A549 (cell line): ENCODE results near the gene MBOAT2. TPM values are rescaled to one million over a fixed set of nuclear protein-coding genes. Genes with fewer than 3 reads are reported as not detected.
A peak's percentile ranks its signal among the peaks of the same experiment; 100 is the strongest.
"Not testable (repeated sequence)": the region's sequence is repeated elsewhere in the genome, so short reads cannot be mapped to it uniquely, and the experiment has no call there.

Source experiments
- ATAC-seq, 2 experiments: fragments of 200-7000 bp in 1 of 2; fragments of >200 bp in 1 of 2; cut with Nextera tagmentation in 1 of 2; cut with Tn5 transposase in 1 of 2; 3 replicates each; pipeline versions ENCODE4 v1.8.0 to v1.9.1; 2018 to 2020; ENCODE audit warnings: mild to moderate bottlenecking in 1 of 2, moderate library complexity in 1 of 2
- CTCF ChIA-PET: fragments of 300-600 bp; sonication (Branson Sonifier 250); formaldehyde crosslinking; extraction: SDS; loops from one replicate; lab custom pipeline; 2021; ENCODE audit warnings: antibody characterized with exemption, inconsistent platforms; lab: Yijun Ruan, JAX
- POLR2A ChIA-PET: fragments of 350-600 bp; formaldehyde crosslinking; extraction: SDS; loops from one replicate; lab custom pipeline; 2021; ENCODE audit warnings: antibody characterized with exemption, inconsistent platforms; lab: Yijun Ruan, JAX
- DNase-seq, 2 experiments: peaks; one replicate each; pipeline versions ENCODE4 v3.0.0 to v3.0.0-alpha.2; 2011 to 2016; ENCODE audit warnings: low read depth in 1 of 2, low spot score in 1 of 2
- FAIRE-seq: peaks from 2 replicates; lab custom pipeline; 2011; peaks lifted over from hg19 to GRCh38; lab: Jason Lieb, UNC
- H3K27ac ChIP-seq, 2 experiments: fragments of >200 bp; sonication (Bioruptor Twin); formaldehyde crosslinking; 3 replicates each; pipeline ENCODE4 v1.5.1; 2016 to 2017
- H3K4me1 ChIP-seq: fragments of >200 bp; sonication (Bioruptor Twin); formaldehyde crosslinking; 3 replicates; pipeline ENCODE4 v1.6.1; 2016
- H3K4me2 ChIP-seq: fragments of >200 bp; sonication (Bioruptor Twin); formaldehyde crosslinking; 3 replicates; pipeline ENCODE4 v1.6.1; 2016
- H3K4me3 ChIP-seq: fragments of >200 bp; sonication (Bioruptor Twin); formaldehyde crosslinking; 3 replicates; pipeline ENCODE4 v1.5.1; 2016
- H3K9me3 ChIP-seq: fragments of >200 bp; sonication (Bioruptor Twin); formaldehyde crosslinking; 3 replicates; pipeline ENCODE4 v1.6.1; 2016
- CBX8 ChIP-seq: fragments of 200-600 bp; sonication (generic); IDR thresholded peaks from 2 replicates; pipeline ENCODE4 v1.6.1; 2016
- CHD2 ChIP-seq: fragments of 150-350 bp; IDR thresholded peaks from 2 replicates; pipeline ENCODE4 v1.6.1; 2014; ENCODE audit warnings: low read length; ENCODE audit not compliant: partially characterized antibody
- FOSL2 ChIP-seq, 2 experiments: fragments of 450-650 bp in 1 of 2; fragments of >200 bp in 1 of 2; sonication (Bioruptor Twin) in 1 of 2; formaldehyde crosslinking; IDR thresholded peaks; 2 replicates each; pipeline versions ENCODE4 v1.5.0 to v1.6.1; 2016 to 2020; ENCODE audit warnings: mild to moderate bottlenecking in 1 of 2, moderate library complexity in 1 of 2
- FOXS1 ChIP-seq: fragments of 250-450 bp; sonication (Bioruptor Pico); IDR thresholded peaks from 2 replicates; pipeline ENCODE4 v1.5.0; 2020; ENCODE audit warnings: mild to moderate bottlenecking, moderate library complexity
- GATA3 ChIP-seq: IDR thresholded peaks from 2 replicates; pipeline ENCODE4 v1.6.1; 2012; ENCODE audit warnings: borderline replicate concordance
- HDAC2 ChIP-seq: fragments of 200-600 bp; sonication (generic); IDR thresholded peaks from 2 replicates; pipeline ENCODE4 v1.6.1; 2016
- HOXA7 ChIP-seq: fragments of 250-450 bp; sonication (Bioruptor Pico); IDR thresholded peaks from 2 replicates; pipeline ENCODE4 v1.5.0; 2020; ENCODE audit warnings: mild to moderate bottlenecking, moderate library complexity
- HOXB13 ChIP-seq: fragments of 250-450 bp; sonication (Bioruptor Pico); IDR thresholded peaks from 2 replicates; pipeline ENCODE4 v1.5.0; 2020; ENCODE audit warnings: low read depth, mild to moderate bottlenecking, moderate library complexity
- HOXB5 ChIP-seq: fragments of 250-450 bp; sonication (Bioruptor Pico); IDR thresholded peaks from 2 replicates; pipeline ENCODE4 v1.5.0; 2020; ENCODE audit warnings: mild to moderate bottlenecking, moderate library complexity
- JUN ChIP-seq, 2 experiments: fragments of >200 bp; sonication (Bioruptor Twin); formaldehyde crosslinking; IDR thresholded peaks; 2 replicates in 1 of 2; 3 replicates in 1 of 2; pipeline ENCODE4 v1.6.1; 2016 to 2017
- JUNB ChIP-seq: fragments of >200 bp; sonication (Bioruptor Twin); formaldehyde crosslinking; IDR thresholded peaks from 2 replicates; pipeline ENCODE4 v1.6.1; 2016
- KDM5A ChIP-seq: fragments of 200-600 bp; sonication (generic); IDR thresholded peaks from 2 replicates; pipeline ENCODE4 v1.6.1; 2016; ENCODE audit warnings: antibody characterized with exemption, mild to moderate bottlenecking
- MAFK ChIP-seq: fragments of 450-650 bp; IDR thresholded peaks from 2 replicates; pipeline ENCODE4 v1.6.1; 2014; ENCODE audit not compliant: partially characterized antibody
- MYC ChIP-seq: IDR thresholded peaks from 2 replicates; pipeline ENCODE4 v1.6.1; 2012; ENCODE audit warnings: mild to moderate bottlenecking, inconsistent platforms, low read length, improper control_type of control experiment, borderline replicate concordance
- NR3C1 ChIP-seq: fragments of >200 bp; sonication (Bioruptor Twin); formaldehyde crosslinking; IDR thresholded peaks from 3 replicates; pipeline ENCODE4 v1.6.1; 2017
- POLR2A ChIP-seq: IDR thresholded peaks from 2 replicates; pipeline ENCODE4 v1.6.1; 2012; ENCODE audit warnings: mild to moderate bottlenecking, low read length
- RAD21 ChIP-seq, 2 experiments: fragments of >200 bp in 1 of 2; sonication (Bioruptor Twin) in 1 of 2; formaldehyde crosslinking in 1 of 2; IDR thresholded peaks in 1 of 2; conservative IDR thresholded peaks in 1 of 2; 2 replicates in 1 of 2; 3 replicates in 1 of 2; pipeline ENCODE4 v1.6.1; 2012 to 2018; ENCODE audit warnings: inconsistent platforms in 1 of 2
- RARB ChIP-seq: fragments of 250-450 bp; sonication (Bioruptor Pico); IDR thresholded peaks from 2 replicates; pipeline ENCODE4 v1.8.0; 2021; ENCODE audit warnings: mild to moderate bottlenecking, moderate library complexity
- RCOR1 ChIP-seq: fragments of 150-350 bp; IDR thresholded peaks from 2 replicates; pipeline ENCODE4 v1.6.1; 2014; ENCODE audit warnings: antibody characterized with exemption, low read length, low read depth
- RFX5 ChIP-seq: fragments of 450-650 bp; IDR thresholded peaks from 2 replicates; pipeline ENCODE4 v1.7.1; 2014; ENCODE audit warnings: antibody characterized with exemption, mild to moderate bottlenecking, moderate library complexity
- RNF2 ChIP-seq: fragments of 200-600 bp; sonication (generic); IDR thresholded peaks from 2 replicates; pipeline ENCODE4 v1.6.1; 2016; ENCODE audit warnings: low read depth, mild to moderate bottlenecking, antibody characterized with exemption, moderate library complexity, borderline replicate concordance
- TP53 ChIP-seq: fragments of 250-450 bp; sonication (Bioruptor Pico); IDR thresholded peaks from 2 replicates; pipeline ENCODE4 v1.5.0; 2021; ENCODE audit warnings: mild to moderate bottlenecking, moderate library complexity
- ZC3H11A ChIP-seq: fragments of 450-650 bp; IDR thresholded peaks from 2 replicates; pipeline ENCODE4 v1.6.1; 2014; ENCODE audit warnings: antibody characterized with exemption, mild to moderate bottlenecking
- ZNF302 ChIP-seq: fragments of 250-450 bp; sonication (Bioruptor Pico); IDR thresholded peaks from 2 replicates; pipeline ENCODE4 v1.9.0; 2021; ENCODE audit warnings: inconsistent platforms, mild to moderate bottlenecking, moderate library complexity
- WGBS: methylation state at CpG from one replicate; pipeline ENCODE4 v1.1.6; 2017; ENCODE audit errors: missing lambda C conversion rate; 5-methylcytosine and 5-hydroxymethylcytosine counted together
- polyA plus RNA-seq, 4 experiments: library from polyadenylated mRNA; depleted of rRNA in 3 of 4; stranded (reverse); fragments of >200 nt; fragmentation: RNase III in 1 of 4; extraction: RNeasy Plus Mini Kit Qiagen cat#74134 plus additional on column Dnase treatment in 1 of 4; gene quantifications; 2 replicates in 3 of 4; 3 replicates in 1 of 4; pipeline ENCODE4 v1.2.3, GENCODE V29; 2011 to 2017
- TF ChIP-seq, protein P1 (sequence below): fragments of 450-650 bp; IDR thresholded peaks from 2 replicates; pipeline ENCODE4 v1.6.1; 2014; ENCODE audit warnings: antibody characterized with exemption
- TF ChIP-seq, protein P2 (sequence below): IDR thresholded peaks from 2 replicates; pipeline ENCODE4 v1.6.1; 2012
- TF ChIP-seq, protein P3 (sequence below): fragments of >200 bp; sonication (Bioruptor Twin); formaldehyde crosslinking; IDR thresholded peaks from 2 replicates; pipeline ENCODE4 v1.6.1; 2016

Gene MBOAT2
- polyA plus RNA-seq, 2 of the 4 experiments (the other 2 are of a cell fraction): 33.1 to 33.3 TPM

DNA sequence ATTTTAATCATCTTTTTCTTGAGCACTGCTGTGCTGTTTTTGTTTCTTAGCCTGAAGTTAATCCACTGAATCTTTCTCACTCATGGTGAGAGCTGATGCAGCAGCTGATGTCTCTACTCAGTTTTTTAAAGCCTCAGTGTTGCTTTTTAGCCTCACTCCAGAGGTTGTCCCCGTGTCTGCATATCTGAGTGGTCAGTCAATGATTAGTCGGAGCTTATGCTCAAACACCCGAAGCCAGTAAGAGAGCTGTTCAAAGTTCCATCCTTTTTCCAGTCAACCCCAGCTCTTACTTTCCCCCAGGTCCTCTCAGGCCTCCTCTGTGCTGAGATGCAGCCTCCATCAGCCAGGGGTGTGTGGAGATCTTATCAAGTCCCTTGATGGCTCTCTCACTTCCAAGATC, 81.1 kb downstream of the MBOAT2 start (continued):
- TF ChIP-seq GATA3 (no peak), JUN (IDR thresholded peaks at IDR 0.05) (no peak), JUNB (no peak)
- TF ChIP-seq, all 56 proteins: peak for 0

DNA sequence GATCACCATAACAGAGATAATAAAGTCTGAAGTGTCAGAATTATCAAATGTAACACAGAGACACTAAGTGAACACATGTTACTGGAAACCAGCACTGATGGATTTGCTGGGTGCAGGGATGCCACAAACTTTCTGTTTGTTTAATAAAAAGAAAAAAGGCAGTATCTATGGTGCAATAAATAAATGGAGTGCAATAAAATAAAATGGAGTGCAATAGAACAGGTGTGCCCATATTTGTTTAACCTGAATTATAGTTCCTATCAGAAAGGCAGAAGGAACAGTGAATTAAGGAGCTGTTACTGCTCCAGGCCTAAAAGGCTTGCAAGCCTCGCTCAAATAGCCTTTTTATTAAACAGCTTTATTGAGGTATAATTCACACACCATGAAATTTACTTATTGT, 85.1 kb downstream of the MBOAT2 start:
- 80% methylated on average over 1 of the region's 1 CpG for WGBS
- ATAC-seq (no peak), DNase-seq (no peak), FAIRE-seq (no peak)
- POLR2A ChIA-PET: no interaction called here
- CTCF ChIA-PET: interaction anchor here (2.2 kb wide), 1 partner anchor 8 kb away, joined by 5 read pairs; no protein-coding TSS in a partner anchor
- no peak for TF ChIP-seq RAD21 (conservative IDR thresholded peaks at IDR 0.05 in 1 of 2, IDR thresholded peaks at IDR 0.05 in 1 of 2)
- TF ChIP-seq HOXA7 (CRISPR knock-in tag): no peak
- TF ChIP-seq RCOR1: no peak
- TF ChIP-seq RARB (CRISPR knock-in tag): no peak
- TF ChIP-seq HOXB13: no peak
- no peak for TF ChIP-seq POLR2A
- TF ChIP-seq ZC3H11A: no peak
- TF ChIP-seq FOSL2 (IDR thresholded peaks at IDR 0.05): no peak
- no peak for TF ChIP-seq FOSL2 (CRISPR knock-in tag; IDR thresholded peaks at IDR 0.05)
- no peak for TF ChIP-seq CHD2
- no peak for TF ChIP-seq JUNB
- Histone ChIP-seq H3K4me1 (no peaks in the 10 kb centered on the region), H3K4me2 (no peak overlapping the region), H3K4me3 (no peak overlapping the region), H3K9me3 (no peaks in the 10 kb centered on the region), H3K27ac (no peak overlapping the region)

DNA sequence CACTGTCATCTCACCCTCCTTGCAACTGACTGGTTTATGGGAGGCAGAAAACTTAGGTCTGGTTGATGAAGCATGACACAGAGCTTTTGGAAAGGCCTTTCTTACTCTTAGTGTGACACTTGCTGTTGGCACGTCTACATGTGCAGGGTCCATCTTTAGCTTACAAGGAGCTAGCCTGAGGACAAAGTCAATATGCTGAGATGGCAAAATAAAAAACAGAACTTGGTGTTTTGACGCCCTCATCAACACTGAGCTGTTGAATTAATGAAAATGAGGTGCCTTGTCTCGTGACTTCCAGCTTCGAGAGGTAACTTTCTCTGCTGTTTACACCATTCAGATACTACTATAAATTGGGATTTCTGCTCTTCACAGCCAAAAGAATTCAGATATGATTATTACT, 87.5 kb downstream of the MBOAT2 start:
- peaks cover 7% of the 10 kb centered on the region for H3K9me3 ChIP-seq
- no peak for TF ChIP-seq FOXS1 (CRISPR knock-in tag)
- no peak for TF ChIP-seq TP53
- peak; percentile 92 for TF ChIP-seq MAFK
- TF ChIP-seq HDAC2: no peak
- no peak for TF ChIP-seq KDM5A
- TF ChIP-seq HOXB13: no peak
- no peak for TF ChIP-seq ZNF302 (CRISPR knock-in tag)
- TF ChIP-seq, all 56 proteins: peak for 1
- ChIA-PET POLR2A (no interaction called here), CTCF (interaction anchor here (1.1 kb wide), 2 partner anchors 8 to 224 kb away, joined by 4 to 5 read pairs; no protein-coding TSS in a partner anchor)
- Histone ChIP-seq H3K4me3 (no peak overlapping the region), H3K4me1 (no peaks in the 10 kb centered on the region), H3K4me2 (no peak overlapping the region), H3K27ac (no peak overlapping the region)
- no peak for FAIRE-seq
- ATAC-seq: no peak
- no peak for DNase-seq
- WGBS: 81% methylated on average over 4 of the region's 4 CpGs

DNA sequence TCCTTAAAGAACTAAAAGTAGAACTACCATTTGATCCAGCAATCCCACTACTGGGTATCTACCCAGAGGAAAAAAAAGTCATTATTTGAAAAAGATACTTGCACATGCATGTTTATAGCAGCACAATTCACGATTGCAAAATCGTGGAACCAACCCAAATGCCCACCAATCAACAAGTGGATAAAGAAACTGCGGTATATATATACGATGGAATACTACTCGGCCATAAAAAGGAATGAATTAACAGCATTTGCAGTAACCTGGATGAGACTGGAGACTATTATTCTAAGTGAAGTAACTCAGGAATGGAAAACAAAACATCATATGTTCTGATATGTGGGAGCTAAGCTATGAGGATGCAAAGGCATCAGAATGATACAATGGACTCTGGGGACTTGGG, 89.7 kb downstream of the MBOAT2 start:
- CTCF ChIA-PET, DNase-seq, H3K4me1 ChIP-seq, H3K9me3 ChIP-seq, H3K4me3 ChIP-seq, H3K27ac ChIP-seq, H3K4me2 ChIP-seq, ATAC-seq, FAIRE-seq, POLR2A ChIA-PET: not testable (repeated sequence)
- WGBS: 56% methylated on average over 5 of the region's 5 CpGs

DNA sequence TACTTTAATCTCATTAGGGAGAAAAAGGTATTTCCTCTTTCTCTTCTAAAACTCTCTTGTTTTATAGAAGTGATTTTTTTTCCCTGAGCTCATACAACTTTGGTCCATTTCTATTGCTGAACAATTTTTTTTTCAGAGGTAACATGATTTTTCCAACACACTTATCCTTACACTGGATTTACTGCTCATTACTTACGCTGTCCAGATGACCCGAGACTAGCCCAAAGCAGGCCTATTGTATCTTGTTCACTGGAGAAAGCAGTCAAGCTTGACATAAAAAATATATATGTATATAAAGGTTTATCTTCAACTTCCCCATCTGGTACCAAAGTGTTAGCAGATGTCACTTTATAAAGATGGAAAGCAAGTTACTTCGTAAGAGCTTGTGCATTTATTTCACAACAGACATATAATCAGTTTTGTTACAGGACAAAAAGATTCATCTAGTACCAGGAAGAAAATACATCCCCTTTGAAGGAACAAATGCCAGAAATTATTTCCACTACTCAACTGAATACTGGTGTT, 95.7 kb downstream of the MBOAT2 start:
- FAIRE-seq (no peak), DNase-seq (no peak)
- CTCF ChIA-PET: interaction anchor here (1.1 to 1.3 kb wide), 2 partner anchors 12 to 16 kb away, joined by 3 read pairs; no protein-coding TSS in a partner anchor
- Histone ChIP-seq H3K27ac (no peak overlapping the region), H3K4me3 (no peak overlapping the region), H3K4me1 (0 out of 3 replicates have a peak, but pooled peaks cover 4% of the 10 kb centered on the region), H3K9me3 (peaks cover 13% of the 10 kb centered on the region), H3K4me2 (no peak overlapping the region)
- TF ChIP-seq MAFK (no peak), CHD2 (no peak), MYC (no peak), RNF2 (no peak), NR3C1 (no peak), KDM5A (no peak), TP53 (no peak), FOXS1 (CRISPR knock-in tag) (no peak), RFX5 (no peak), HOXB5 (CRISPR knock-in tag) (no peak), CBX8 (no peak)
- TF ChIP-seq, protein P1, sequence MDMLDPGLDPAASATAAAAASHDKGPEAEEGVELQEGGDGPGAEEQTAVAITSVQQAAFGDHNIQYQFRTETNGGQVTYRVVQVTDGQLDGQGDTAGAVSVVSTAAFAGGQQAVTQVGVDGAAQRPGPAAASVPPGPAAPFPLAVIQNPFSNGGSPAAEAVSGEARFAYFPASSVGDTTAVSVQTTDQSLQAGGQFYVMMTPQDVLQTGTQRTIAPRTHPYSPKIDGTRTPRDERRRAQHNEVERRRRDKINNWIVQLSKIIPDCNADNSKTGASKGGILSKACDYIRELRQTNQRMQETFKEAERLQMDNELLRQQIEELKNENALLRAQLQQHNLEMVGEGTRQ: no peak
- TF ChIP-seq, protein P2, sequence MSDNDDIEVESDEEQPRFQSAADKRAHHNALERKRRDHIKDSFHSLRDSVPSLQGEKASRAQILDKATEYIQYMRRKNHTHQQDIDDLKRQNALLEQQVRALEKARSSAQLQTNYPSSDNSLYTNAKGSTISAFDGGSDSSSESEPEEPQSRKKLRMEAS: no peak
- TF ChIP-seq, protein P3, sequence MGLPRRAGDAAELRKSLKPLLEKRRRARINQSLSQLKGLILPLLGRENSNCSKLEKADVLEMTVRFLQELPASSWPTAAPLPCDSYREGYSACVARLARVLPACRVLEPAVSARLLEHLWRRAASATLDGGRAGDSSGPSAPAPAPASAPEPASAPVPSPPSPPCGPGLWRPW: no peak
- TF ChIP-seq, all 56 proteins: peak for 0
- POLR2A ChIA-PET: no interaction called here
- 95% methylated on average over 3 of the region's 3 CpGs for WGBS
- no peak for ATAC-seq

DNA sequence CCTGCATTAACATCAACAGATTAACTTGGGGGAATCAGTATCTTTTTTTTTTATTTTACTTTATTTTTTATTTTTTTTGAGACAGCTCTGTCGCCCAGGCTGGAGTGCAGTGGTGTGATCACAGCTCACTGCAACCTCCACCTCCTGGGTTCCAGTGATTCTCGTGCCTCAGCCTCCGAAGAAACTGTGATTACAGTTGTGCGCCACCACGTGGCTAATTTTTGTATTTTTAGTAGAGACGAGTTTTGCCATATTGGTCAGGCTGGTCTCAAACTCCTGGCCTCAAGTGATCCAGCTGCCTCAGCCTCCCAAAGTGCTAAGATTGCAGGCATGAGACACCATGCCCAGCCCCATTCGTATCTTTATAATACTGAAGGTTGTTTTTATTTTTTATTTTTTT, 99.6 kb downstream of the MBOAT2 start:
- FAIRE-seq, H3K27ac ChIP-seq, H3K4me1 ChIP-seq, DNase-seq, POLR2A ChIA-PET, H3K9me3 ChIP-seq, H3K4me2 ChIP-seq, H3K4me3 ChIP-seq, ATAC-seq: not testable (repeated sequence)
- CTCF ChIA-PET: interaction anchor here (0.7 to 3.1 kb wide), 4 partner anchors 18 to 451 kb away, joined by 3 to 9 read pairs (median 4); no protein-coding TSS in a partner anchor
- 83% methylated on average over 7 of the region's 7 CpGs for WGBS
